ENCODE data around the gene RALGPS2.

GRCh38 chr1:178726087-178726517 is 1.1 kb downstream of the RALGPS2 start:
- TF ChIP-seq CTCF (IDR thresholded peaks at IDR 0.05; ENCODE audit: control extremely low read depth in 1 of 3, insufficient read depth in 1 of 3, low read depth in 1 of 3, low read length in 3 of 3) = no peak
- no peak for TF ChIP-seq MAX (IDR thresholded peaks at IDR 0.05)
- TF ChIP-seq ATF3 (IDR thresholded peaks at IDR 0.05; ENCODE audit: insufficient read depth, low read depth, low read length) = no peak
- no peak for TF ChIP-seq HDAC6 (IDR thresholded peaks at IDR 0.05; ENCODE audit: low read depth, low read length)
- TF ChIP-seq SIN3A (conservative IDR thresholded peaks at IDR 0.05 in 1 of 2, IDR thresholded peaks at IDR 0.05 in 1 of 2; ENCODE audit: low read depth in 1 of 2, low read length in 2 of 2) = 0 out of 4 replicates have a peak, but pooled peaks have one; percentile 15 to 53
